DND-41 (cell line): Measurements from ENCODE around the gene RGMA.

Source experiments
- ATAC-seq: fragments of 200-7000 bp; cut with Tn5 transposase; 3 replicates; pipeline ENCODE4 v1.9.1; 2021; ENCODE audit warnings: low read depth; ENCODE audit not compliant: insufficient read depth
- DNase-seq: peaks from one replicate; pipeline ENCODE4 v3.0.0-alpha.2; 2020
- H2AFZ ChIP-seq: 2 replicates; pipeline ENCODE4 v1.6.0; 2012; ENCODE audit warnings: low read depth, low read length
- H3K27ac ChIP-seq: 2 replicates; pipeline ENCODE4 v1.5.1; 2012; ENCODE audit warnings: low read length, inconsistent platforms
- H3K27me3 ChIP-seq: fragments of 200-600 bp; sonication (generic); 2 replicates; pipeline ENCODE4 v1.6.0; 2012; ENCODE audit warnings: low read length, mild to moderate bottlenecking, inconsistent platforms; ENCODE audit not compliant: insufficient read depth, poor library complexity
- H3K36me3 ChIP-seq: 2 replicates; pipeline ENCODE4 v1.5.1; 2012; ENCODE audit warnings: low read length, inconsistent platforms; ENCODE audit not compliant: insufficient read depth
- H3K4me1 ChIP-seq: 2 replicates; pipeline ENCODE4 v1.5.1; 2012; ENCODE audit warnings: mild to moderate bottlenecking, low read length; ENCODE audit not compliant: insufficient read depth
- H3K4me2 ChIP-seq: 2 replicates; pipeline ENCODE4 v1.6.0; 2012; ENCODE audit warnings: mild to moderate bottlenecking, moderate library complexity, low read length, inconsistent platforms; ENCODE audit not compliant: insufficient read depth
- H3K4me3 ChIP-seq, 2 experiments: fragments of 200-600 bp in 1 of 2; shearing (Covaris generic) in 1 of 2; 2 replicates each; pipeline ENCODE4 v1.5.1; 2012 to 2016; ENCODE audit warnings: inconsistent platforms in 2 of 2, low read length in 2 of 2, mild to moderate bottlenecking in 2 of 2, low read depth in 1 of 2, moderate library complexity in 1 of 2
- H3K79me2 ChIP-seq: 2 replicates; pipeline ENCODE4 v1.6.0; 2012; ENCODE audit warnings: low read length, inconsistent platforms; ENCODE audit not compliant: insufficient read depth
- H3K9ac ChIP-seq: 2 replicates; pipeline ENCODE4 v1.6.0; 2012; ENCODE audit warnings: low read depth, mild to moderate bottlenecking, inconsistent platforms, low read length, moderate library complexity
- H3K9me3 ChIP-seq: 2 replicates; pipeline ENCODE4 v1.5.1; 2012; ENCODE audit warnings: low read length, moderate library complexity, mild to moderate bottlenecking, inconsistent platforms; ENCODE audit not compliant: insufficient read depth, severe bottlenecking
- H4K20me1 ChIP-seq: 2 replicates; pipeline ENCODE4 v1.6.0; 2012; ENCODE audit warnings: low read length; ENCODE audit not compliant: insufficient read depth
- CTCF ChIP-seq: IDR thresholded peaks from 2 replicates; pipeline ENCODE4 v1.5.1; 2012; ENCODE audit warnings: borderline replicate concordance, low read length, moderate library complexity, mild to moderate bottlenecking; ENCODE audit not compliant: poor library complexity, severe bottlenecking; ENCODE audit errors: extremely low read depth
- EZH2 ChIP-seq: IDR thresholded peaks from 3 replicates; pipeline ENCODE4 v1.6.1; 2012; ENCODE audit warnings: borderline replicate concordance, low read depth, mild to moderate bottlenecking, moderate library complexity, low read length, inconsistent platforms; ENCODE audit not compliant: severe bottlenecking

The RGMA gene

GRCh38 chr15:93024716-93025624, 64.0 kb downstream of the RGMA start:
- Histone ChIP-seq H3K4me3 (no peak overlapping the region), H3K27me3 (no peaks in the 10 kb centered on the region), H3K9ac (no peak overlapping the region), H3K4me2 (no peak overlapping the region), H2AFZ (no peak overlapping the region), H3K36me3 (peaks cover 73% of the 10 kb centered on the region), H3K9me3 (no peaks in the 10 kb centered on the region), H3K4me1 (no peaks in the 10 kb centered on the region), H4K20me1 (peaks cover 16% of the 10 kb centered on the region), H3K27ac (no peak overlapping the region), H3K79me2 (peaks cover 17% of the 10 kb centered on the region)
- peak; percentile 3 for DNase-seq
- TF ChIP-seq CTCF (no peak), EZH2 (no peak)
- ATAC-seq, result no peak

GRCh38 chr15:93024293-93024692, 64.7 kb downstream of the RGMA start:
- H3K79me2 ChIP-seq, result peaks cover 19% of the 10 kb centered on the region
- DNase-seq, result no peak
- peaks cover 16% of the 10 kb centered on the region for H4K20me1 ChIP-seq
- H3K36me3 ChIP-seq, result peaks cover 80% of the 10 kb centered on the region
- ATAC-seq, result no peak
- TF ChIP-seq CTCF (no peak), EZH2 (no peak)
- no peak overlapping the region for H2AFZ ChIP-seq
- no peaks in the 10 kb centered on the region for H3K4me1 ChIP-seq
- no peak overlapping the region for H3K9ac ChIP-seq
- H3K4me3 ChIP-seq, result no peak overlapping the region
- no peak overlapping the region for H3K4me2 ChIP-seq
- no peaks in the 10 kb centered on the region for H3K9me3 ChIP-seq
- no peak overlapping the region for H3K27ac ChIP-seq
- H3K27me3 ChIP-seq, result no peaks in the 10 kb centered on the region

DNA sequence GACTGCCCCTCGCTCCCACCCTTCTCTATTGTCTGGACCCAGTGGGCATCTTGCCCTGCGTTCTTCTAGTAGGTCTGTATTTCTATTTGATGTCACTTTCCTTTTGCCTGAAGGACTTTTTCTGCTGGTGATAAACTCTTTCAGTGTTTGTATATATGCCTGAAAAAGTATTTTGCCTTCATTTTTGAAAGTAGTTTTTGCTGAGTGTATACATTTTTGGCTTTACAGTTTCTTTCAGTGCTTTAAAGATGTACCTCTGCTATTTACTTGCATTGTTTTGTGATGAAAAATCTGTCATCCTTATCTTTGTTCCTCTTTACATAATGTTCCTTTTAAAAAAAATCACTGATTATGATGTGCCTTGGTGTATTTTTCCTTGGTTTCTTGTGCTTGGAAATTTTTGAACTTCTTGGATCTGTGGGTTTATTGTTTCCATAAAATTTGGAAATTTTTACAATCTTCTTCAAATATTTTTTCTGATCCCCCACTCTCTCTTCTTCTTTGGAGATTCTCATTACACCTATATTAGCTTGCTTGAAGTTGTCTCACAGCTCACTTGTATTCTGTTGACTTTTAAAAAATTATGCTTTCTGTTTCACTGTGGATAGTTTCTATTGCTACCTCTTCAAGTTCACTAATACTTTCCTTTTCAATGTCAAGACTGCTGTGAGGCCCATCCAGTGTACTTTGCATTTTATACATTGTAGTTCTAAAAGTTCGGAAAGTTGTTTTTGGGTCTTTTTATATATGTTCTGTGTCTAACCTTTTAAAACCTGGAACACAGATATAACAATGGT, 67.8 kb downstream of the RGMA start:
- Histone ChIP-seq H3K36me3 (peaks cover 99% of the 10 kb centered on the region), H3K9me3 (no peaks in the 10 kb centered on the region), H4K20me1 (peaks cover 16% of the 10 kb centered on the region), H3K79me2 (peaks cover 25% of the 10 kb centered on the region), H3K4me1 (no peaks in the 10 kb centered on the region), H3K27ac (no peak overlapping the region), H3K4me2 (no peak overlapping the region), H2AFZ (no peak overlapping the region), H3K4me3 (no peak overlapping the region), H3K27me3 (no peaks in the 10 kb centered on the region), H3K9ac (no peak overlapping the region)
- ATAC-seq (no peak), DNase-seq (no peak)
- TF ChIP-seq CTCF (no peak), EZH2 (no peak)
